Amniotic epithelial cell (primary cell): ENCODE results near the gene NDUFB6.

Source experiments
- DNase-seq: peaks from one replicate; pipeline ENCODE4 v3.0.0-alpha.2; 2010; ENCODE audit warnings: low read depth

Gene NDUFB6

GRCh38 chr9:32518276-32518675, 54.7 kb downstream of the NDUFB6 start:
- DNase-seq, result no peak

- no peak for DNase-seq
Observed at GRCh38 chr9:32516241-32516640, 56.7 kb downstream of the NDUFB6 start.

GRCh38 chr9:32508728-32509127, 64.2 kb downstream of the NDUFB6 start:
- no peak for DNase-seq

- DNase-seq, result no peak
Observed at GRCh38 chr9:32503008-32503407, 70.0 kb downstream of the NDUFB6 start.
